Panc1 (cell line): ENCODE data around the gene ROCK2.

Source experiments
- POLR2AphosphoS5 ChIP-seq: IDR thresholded peaks from 2 replicates; pipeline ENCODE4 v1.6.1; 2012; ENCODE audit warnings: mild to moderate bottlenecking, low read depth, low read length, moderate library complexity
- SIN3A ChIP-seq: IDR thresholded peaks from 2 replicates; pipeline ENCODE4 v1.6.1; 2012; ENCODE audit warnings: low read depth, mild to moderate bottlenecking, low read length, moderate library complexity, borderline replicate concordance; ENCODE audit not compliant: insufficient read depth
- TF ChIP-seq, protein P1 (sequence below): fragments of 450-650 bp; IDR thresholded peaks from 2 replicates; pipeline ENCODE4 v1.5.1; 2017; ENCODE audit warnings: mild to moderate bottlenecking
- TF ChIP-seq, protein P2 (sequence below), 2 experiments: IDR thresholded peaks; 2 replicates each; pipeline ENCODE4 v1.6.1; 2011 to 2012; ENCODE audit warnings: low read depth in 2 of 2, control low read depth in 1 of 2, low read length in 1 of 2, mild to moderate bottlenecking in 1 of 2, moderate library complexity in 1 of 2; ENCODE audit not compliant: insufficient read depth in 1 of 2

DNA sequence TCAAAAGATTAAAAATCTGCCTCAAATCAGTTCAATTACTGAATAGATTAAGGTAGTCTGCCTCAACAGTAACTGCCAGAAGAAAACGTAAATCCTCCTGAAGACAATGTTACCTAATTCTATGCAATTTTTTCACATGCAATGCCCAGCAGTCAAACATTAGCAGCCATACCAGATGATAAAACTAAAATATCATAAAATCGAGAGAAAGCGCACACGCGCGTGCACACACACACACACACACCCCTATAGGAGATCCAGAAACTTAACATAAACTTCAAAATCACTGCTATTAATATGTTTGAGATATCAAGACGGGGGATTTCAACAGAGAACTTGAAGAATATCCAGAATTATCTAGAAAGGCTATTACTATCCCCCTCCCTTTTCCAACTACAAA lies 32.9 kb downstream of the ROCK2 start:
- TF ChIP-seq, protein P1, sequence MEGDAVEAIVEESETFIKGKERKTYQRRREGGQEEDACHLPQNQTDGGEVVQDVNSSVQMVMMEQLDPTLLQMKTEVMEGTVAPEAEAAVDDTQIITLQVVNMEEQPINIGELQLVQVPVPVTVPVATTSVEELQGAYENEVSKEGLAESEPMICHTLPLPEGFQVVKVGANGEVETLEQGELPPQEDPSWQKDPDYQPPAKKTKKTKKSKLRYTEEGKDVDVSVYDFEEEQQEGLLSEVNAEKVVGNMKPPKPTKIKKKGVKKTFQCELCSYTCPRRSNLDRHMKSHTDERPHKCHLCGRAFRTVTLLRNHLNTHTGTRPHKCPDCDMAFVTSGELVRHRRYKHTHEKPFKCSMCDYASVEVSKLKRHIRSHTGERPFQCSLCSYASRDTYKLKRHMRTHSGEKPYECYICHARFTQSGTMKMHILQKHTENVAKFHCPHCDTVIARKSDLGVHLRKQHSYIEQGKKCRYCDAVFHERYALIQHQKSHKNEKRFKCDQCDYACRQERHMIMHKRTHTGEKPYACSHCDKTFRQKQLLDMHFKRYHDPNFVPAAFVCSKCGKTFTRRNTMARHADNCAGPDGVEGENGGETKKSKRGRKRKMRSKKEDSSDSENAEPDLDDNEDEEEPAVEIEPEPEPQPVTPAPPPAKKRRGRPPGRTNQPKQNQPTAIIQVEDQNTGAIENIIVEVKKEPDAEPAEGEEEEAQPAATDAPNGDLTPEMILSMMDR: no peak
- TF ChIP-seq POLR2AphosphoS5 (no peak), SIN3A (no peak)
- TF ChIP-seq, protein P2, sequence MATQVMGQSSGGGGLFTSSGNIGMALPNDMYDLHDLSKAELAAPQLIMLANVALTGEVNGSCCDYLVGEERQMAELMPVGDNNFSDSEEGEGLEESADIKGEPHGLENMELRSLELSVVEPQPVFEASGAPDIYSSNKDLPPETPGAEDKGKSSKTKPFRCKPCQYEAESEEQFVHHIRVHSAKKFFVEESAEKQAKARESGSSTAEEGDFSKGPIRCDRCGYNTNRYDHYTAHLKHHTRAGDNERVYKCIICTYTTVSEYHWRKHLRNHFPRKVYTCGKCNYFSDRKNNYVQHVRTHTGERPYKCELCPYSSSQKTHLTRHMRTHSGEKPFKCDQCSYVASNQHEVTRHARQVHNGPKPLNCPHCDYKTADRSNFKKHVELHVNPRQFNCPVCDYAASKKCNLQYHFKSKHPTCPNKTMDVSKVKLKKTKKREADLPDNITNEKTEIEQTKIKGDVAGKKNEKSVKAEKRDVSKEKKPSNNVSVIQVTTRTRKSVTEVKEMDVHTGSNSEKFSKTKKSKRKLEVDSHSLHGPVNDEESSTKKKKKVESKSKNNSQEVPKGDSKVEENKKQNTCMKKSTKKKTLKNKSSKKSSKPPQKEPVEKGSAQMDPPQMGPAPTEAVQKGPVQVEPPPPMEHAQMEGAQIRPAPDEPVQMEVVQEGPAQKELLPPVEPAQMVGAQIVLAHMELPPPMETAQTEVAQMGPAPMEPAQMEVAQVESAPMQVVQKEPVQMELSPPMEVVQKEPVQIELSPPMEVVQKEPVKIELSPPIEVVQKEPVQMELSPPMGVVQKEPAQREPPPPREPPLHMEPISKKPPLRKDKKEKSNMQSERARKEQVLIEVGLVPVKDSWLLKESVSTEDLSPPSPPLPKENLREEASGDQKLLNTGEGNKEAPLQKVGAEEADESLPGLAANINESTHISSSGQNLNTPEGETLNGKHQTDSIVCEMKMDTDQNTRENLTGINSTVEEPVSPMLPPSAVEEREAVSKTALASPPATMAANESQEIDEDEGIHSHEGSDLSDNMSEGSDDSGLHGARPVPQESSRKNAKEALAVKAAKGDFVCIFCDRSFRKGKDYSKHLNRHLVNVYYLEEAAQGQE (IDR thresholded peaks at IDR 0.05; ENCODE audit: insufficient read depth in 1 of 2, low read depth in 2 of 2, low read length in 1 of 2): no peak
